Mesenchymal stem cell (in vitro differentiated cells and primary cell): ENCODE measurements around the gene PCDHGB4.

Experiments
- DNase-seq: peaks from one replicate; pipeline ENCODE4 v3.0.0-alpha.2; 2013
- H2AFZ ChIP-seq: one replicate; pipeline ENCODE4 v1.6.1; 2013; ENCODE audit warnings: low read depth, mild to moderate bottlenecking, control low read depth, inconsistent platforms, low read length, moderate library complexity
- H2AK5ac ChIP-seq: 2 replicates; pipeline ENCODE4 v1.6.1; 2013; ENCODE audit warnings: low read length, moderate library complexity, mild to moderate bottlenecking, inconsistent platforms; ENCODE audit not compliant: severe bottlenecking
- H2BK120ac ChIP-seq: one replicate; pipeline ENCODE4 v1.6.1; 2013; ENCODE audit warnings: low read depth, mild to moderate bottlenecking, inconsistent platforms, low read length, moderate library complexity
- H2BK12ac ChIP-seq, 2 experiments: one replicate each; pipeline ENCODE4 v1.6.1; 2013; ENCODE audit warnings: inconsistent platforms in 2 of 2, low read length in 2 of 2, mild to moderate bottlenecking in 2 of 2, moderate library complexity in 2 of 2, control low read depth in 1 of 2
- H2BK15ac ChIP-seq: one replicate; pipeline ENCODE4 v1.6.1; 2013; ENCODE audit warnings: mild to moderate bottlenecking, low read depth, inconsistent platforms; ENCODE audit not compliant: poor library complexity, severe bottlenecking
- H2BK5ac ChIP-seq: 2 replicates; pipeline ENCODE4 v1.6.1; 2013; ENCODE audit warnings: low read depth, mild to moderate bottlenecking, low read length, control low read depth, inconsistent platforms; ENCODE audit not compliant: poor library complexity, severe bottlenecking
- H3K14ac ChIP-seq, 2 experiments: one replicate each; pipeline ENCODE4 v1.6.1; 2013; ENCODE audit warnings: inconsistent platforms in 2 of 2, low read length in 2 of 2, control low read depth in 1 of 2, mild to moderate bottlenecking in 1 of 2, moderate library complexity in 1 of 2
- H3K18ac ChIP-seq, 2 experiments: one replicate each; pipeline ENCODE4 v1.6.1; 2013; ENCODE audit warnings: inconsistent platforms in 2 of 2, low read length in 2 of 2, control low read depth in 1 of 2, low read depth in 1 of 2, mild to moderate bottlenecking in 1 of 2
- H3K23ac ChIP-seq, 2 experiments: one replicate each; pipeline ENCODE4 v1.6.1; 2013; ENCODE audit warnings: inconsistent platforms in 2 of 2, low read length in 2 of 2, mild to moderate bottlenecking in 2 of 2, moderate library complexity in 2 of 2, control low read depth in 1 of 2
- H3K27ac ChIP-seq: 2 replicates; pipeline ENCODE4 v1.5.1; 2013; ENCODE audit warnings: mild to moderate bottlenecking, moderate library complexity, low read length, control low read depth, inconsistent platforms; ENCODE audit not compliant: poor library complexity, severe bottlenecking
- H3K27me3 ChIP-seq, 2 experiments: 2 replicates each; pipeline versions ENCODE4 v1.6.1 to v1.7.0; 2013; ENCODE audit warnings: low read length in 2 of 2, mild to moderate bottlenecking in 2 of 2, moderate library complexity in 2 of 2, control low read depth in 1 of 2, inconsistent platforms in 1 of 2; ENCODE audit not compliant: control insufficient read depth in 1 of 2, insufficient read depth in 1 of 2
- H3K36me3 ChIP-seq, 2 experiments: 2 replicates each; pipeline versions ENCODE4 v1.6.1 to v1.7.0; 2013; ENCODE audit warnings: low read length in 2 of 2, control low read depth in 1 of 2, inconsistent platforms in 1 of 2, low read depth in 1 of 2, mild to moderate bottlenecking in 1 of 2; ENCODE audit not compliant: insufficient read depth in 2 of 2, control insufficient read depth in 1 of 2
- H3K4ac ChIP-seq, 2 experiments: one replicate each; pipeline ENCODE4 v1.6.1; 2013; ENCODE audit warnings: inconsistent platforms in 2 of 2, low read length in 2 of 2, mild to moderate bottlenecking in 2 of 2, moderate library complexity in 2 of 2, control low read depth in 1 of 2, low read depth in 1 of 2
- H3K4me1 ChIP-seq: 2 replicates; pipeline ENCODE4 v1.6.1; 2013; ENCODE audit warnings: low read depth, low read length, control low read depth; ENCODE audit not compliant: control insufficient read depth, insufficient read depth
- H3K4me2 ChIP-seq: 2 replicates; pipeline ENCODE4 v1.6.1; 2013; ENCODE audit warnings: low read length, mild to moderate bottlenecking, inconsistent platforms; ENCODE audit not compliant: poor library complexity, severe bottlenecking
- H3K4me3 ChIP-seq, 2 experiments: 2 replicates each; pipeline versions ENCODE4 v1.5.1 to v1.7.0; 2013; ENCODE audit warnings: low read length in 2 of 2, mild to moderate bottlenecking in 2 of 2, control low read depth in 1 of 2, low read depth in 1 of 2; ENCODE audit not compliant: insufficient read depth in 1 of 2
- H3K79me1 ChIP-seq: replicated peaks from 2 replicates; pipeline ENCODE4 v1.6.1; 2013; ENCODE audit warnings: mild to moderate bottlenecking, control low read depth, low read length, inconsistent platforms; ENCODE audit not compliant: poor library complexity, severe bottlenecking
- H3K9ac ChIP-seq: 2 replicates; pipeline ENCODE4 v1.7.0; 2013; ENCODE audit warnings: mild to moderate bottlenecking, low read length, moderate library complexity
- H3K9me3 ChIP-seq: 2 replicates; pipeline ENCODE4 v1.7.0; 2013; ENCODE audit warnings: mild to moderate bottlenecking, low read length; ENCODE audit not compliant: control insufficient read depth
- H4K8ac ChIP-seq: one replicate; pipeline ENCODE4 v1.6.1; 2013; ENCODE audit warnings: inconsistent platforms, mild to moderate bottlenecking, low read length, moderate library complexity
- H4K91ac ChIP-seq: one replicate; pipeline ENCODE4 v1.6.1; 2013; ENCODE audit warnings: mild to moderate bottlenecking, low read length, inconsistent platforms
- WGBS: methylation state at CpG from one replicate; pipeline ENCODE4 v1.1.7; 2013; ENCODE audit warnings: mixed read lengths; 5-methylcytosine and 5-hydroxymethylcytosine counted together

The PCDHGB4 gene

DNA sequence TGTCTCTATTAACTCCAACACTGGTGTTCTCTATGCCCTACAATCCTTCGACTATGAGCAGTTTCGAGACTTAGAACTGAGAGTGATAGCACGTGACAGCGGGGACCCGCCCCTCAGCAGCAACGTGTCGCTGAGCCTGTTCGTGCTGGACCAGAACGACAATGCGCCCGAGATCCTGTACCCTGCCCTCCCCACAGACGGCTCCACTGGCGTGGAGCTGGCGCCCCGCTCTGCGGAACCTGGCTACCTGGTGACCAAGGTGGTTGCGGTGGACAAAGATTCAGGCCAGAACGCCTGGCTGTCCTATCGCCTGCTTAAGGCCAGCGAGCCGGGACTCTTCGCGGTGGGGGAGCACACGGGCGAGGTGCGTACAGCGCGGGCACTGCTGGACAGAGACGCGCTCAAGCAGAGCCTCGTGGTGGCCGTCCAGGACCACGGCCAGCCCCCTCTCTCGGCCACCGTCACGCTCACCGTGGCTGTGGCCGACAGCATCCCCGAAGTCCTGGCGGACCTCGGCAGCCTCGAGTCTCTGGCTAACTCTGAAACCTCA, 35.3 kb downstream of the PCDHGB4 start:
- H3K4ac ChIP-seq: no peak overlapping the region
- H3K18ac ChIP-seq: no peak overlapping the region
- H3K36me3 ChIP-seq: peaks cover 29 to 54% of the 10 kb centered on the region in 2 experiments
- no peak overlapping the region for H2BK5ac ChIP-seq
- 97% methylated on average over 42 of the region's 42 CpGs for WGBS
- no peak overlapping the region for H3K9ac ChIP-seq
- H3K23ac ChIP-seq: no peak overlapping the region
- H3K4me3 ChIP-seq: peak overlapping the region in 1 of 2 experiments; percentile 80
- DNase-seq: no peak
- H4K91ac ChIP-seq: no peak overlapping the region
- no peak overlapping the region for H4K8ac ChIP-seq
- H2AFZ ChIP-seq: no peak overlapping the region
- peaks cover 38% of the 10 kb centered on the region for H3K9me3 ChIP-seq
- no peak overlapping the region for H2AK5ac ChIP-seq
- peaks cover 53% of the 10 kb centered on the region for H3K79me1 ChIP-seq
- H3K27me3 ChIP-seq: no peaks in the 10 kb centered on the region
- H3K27ac ChIP-seq: no peak overlapping the region
- H3K14ac ChIP-seq: no peak overlapping the region
- H2BK120ac ChIP-seq: no peak overlapping the region
- peaks cover 10% of the 10 kb centered on the region for H3K4me1 ChIP-seq
- H3K4me2 ChIP-seq: no peak overlapping the region
- H2BK12ac ChIP-seq: no peak overlapping the region
- H2BK15ac ChIP-seq: no peak overlapping the region

DNA sequence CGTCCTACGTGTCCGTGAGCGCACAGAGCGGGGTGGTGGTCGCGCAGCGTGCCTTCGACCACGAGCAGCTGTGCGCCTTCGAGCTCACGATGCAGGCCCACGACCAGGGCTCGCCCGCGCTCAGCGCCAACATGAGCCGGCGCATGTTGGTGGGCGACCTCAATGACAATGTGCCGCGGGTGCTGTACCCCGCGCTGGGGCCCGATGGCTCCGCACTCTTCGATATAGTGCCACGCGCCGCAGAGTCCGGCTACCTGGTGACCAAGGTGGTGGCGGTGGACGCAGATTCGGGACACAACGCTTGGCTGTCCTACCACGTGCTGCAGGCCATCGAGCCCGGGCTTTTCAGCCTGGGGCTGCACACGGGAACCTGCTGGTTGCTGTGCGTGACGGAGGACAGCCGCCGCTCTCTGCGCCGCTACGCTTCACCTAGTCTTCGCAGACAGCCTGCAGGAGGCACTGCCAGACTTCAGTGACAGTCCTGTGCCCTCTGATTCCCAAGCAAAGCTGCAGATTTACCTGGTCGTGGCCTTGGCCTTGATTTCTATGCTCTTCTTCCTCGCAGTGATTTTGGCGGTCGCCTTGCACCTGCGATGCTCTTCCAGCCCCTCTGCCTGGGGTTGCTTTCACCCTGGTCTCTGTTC, 40.4 kb downstream of the PCDHGB4 start:
- no peak overlapping the region for H3K23ac ChIP-seq
- H3K4me1 ChIP-seq: peaks cover 2% of the 10 kb centered on the region
- H4K8ac ChIP-seq: no peak overlapping the region
- H2BK5ac ChIP-seq: no peak overlapping the region
- no peak overlapping the region for H2AK5ac ChIP-seq
- no peak overlapping the region for H3K14ac ChIP-seq
- H3K18ac ChIP-seq: no peak overlapping the region
- H3K9ac ChIP-seq: no peak overlapping the region
- 98% methylated on average over 53 of the region's 53 CpGs for WGBS
- no peak overlapping the region for H2BK120ac ChIP-seq
- no peak overlapping the region for H4K91ac ChIP-seq
- H3K36me3 ChIP-seq: peaks cover 30 to 43% of the 10 kb centered on the region in 2 experiments
- no peak overlapping the region for H2BK12ac ChIP-seq
- no peaks in the 10 kb centered on the region for H3K27me3 ChIP-seq
- peaks cover 28% of the 10 kb centered on the region for H3K79me1 ChIP-seq
- H2AFZ ChIP-seq: no peak overlapping the region
- H3K9me3 ChIP-seq: peaks cover 30% of the 10 kb centered on the region
- H3K4me3 ChIP-seq: peak overlapping the region; percentile 31 to 39
- H3K27ac ChIP-seq: no peak overlapping the region
- H3K4ac ChIP-seq: no peak overlapping the region
- H2BK15ac ChIP-seq: no peak overlapping the region
- H3K4me2 ChIP-seq: no peak overlapping the region
- no peak for DNase-seq

- Histone ChIP-seq H2AFZ (no peak within 1 kb of the TSS), H2BK12ac (no peak within 1 kb of the TSS), H3K27ac (no peak within 1 kb of the TSS), H3K27me3 (no peaks in the 10 kb centered on the region), H3K4me1 (peaks cover 2% of the 10 kb centered on the region), H3K18ac (no peak within 1 kb of the TSS), H4K91ac (no peak within 1 kb of the TSS), H3K9me3 (peaks cover 25% of the 10 kb centered on the region), H2BK15ac (no peak within 1 kb of the TSS), H3K36me3 (peaks cover 24 to 37% of the 10 kb centered on the region in 2 experiments), H3K4me3 (peak within 1 kb of the TSS in 1 of 2 experiments; percentile 80), H3K14ac (no peak within 1 kb of the TSS), H2BK5ac (no peak within 1 kb of the TSS), H2BK120ac (no peak within 1 kb of the TSS), H4K8ac (no peak within 1 kb of the TSS), H3K23ac (no peak within 1 kb of the TSS), H3K4ac (no peak within 1 kb of the TSS), H3K4me2 (no peak within 1 kb of the TSS), H3K9ac (peak within 1 kb of the TSS; percentile 79), H2AK5ac (no peak within 1 kb of the TSS), H3K79me1 (peaks cover 23% of the 10 kb centered on the region)
- DNase-seq: no peak
- WGBS: 98% methylated on average over 32 of the region's 33 CpGs
Observed at GRCh38 chr5:141430332-141431113, 43.0 kb downstream of the PCDHGB4 start, which contains the start of gene PCDHGA12. Gene PCDHGA12 (plus strand): TSS chr5:141430507. CDS start chr5:141430760, 253 bp downstream.

- no peak overlapping the region for H3K27ac ChIP-seq
- H2BK5ac ChIP-seq: no peak overlapping the region
Observed at GRCh38 chr5:141431286-141431685, 43.8 kb downstream of the PCDHGB4 start.

More at GRCh38 chr5:141431286-141431685, 43.8 kb downstream of the PCDHGB4 start:
- Histone ChIP-seq H4K8ac (no peak overlapping the region), H4K91ac (no peak overlapping the region), H2BK15ac (no peak overlapping the region), H3K79me1 (peaks cover 18% of the 10 kb centered on the region), H3K9ac (peak overlapping the region; percentile 79), H3K4me1 (peaks cover 2% of the 10 kb centered on the region), H3K4ac (no peak overlapping the region), H2AFZ (no peak overlapping the region), H3K18ac (no peak overlapping the region), H3K27me3 (no peaks in the 10 kb centered on the region), H3K36me3 (peaks cover 19 to 33% of the 10 kb centered on the region in 2 experiments), H3K4me3 (peak overlapping the region in 1 of 2 experiments; percentile 80), H2BK12ac (no peak overlapping the region), H3K9me3 (peaks cover 25% of the 10 kb centered on the region), H3K14ac (no peak overlapping the region), H3K23ac (no peak overlapping the region), H3K4me2 (no peak overlapping the region), H2AK5ac (no peak overlapping the region), H2BK120ac (no peak overlapping the region)
- DNase-seq: no peak
- 97% methylated on average over 37 of the region's 37 CpGs for WGBS
